ENCODE data around the gene MAMSTR.

Gene MAMSTR

DNA sequence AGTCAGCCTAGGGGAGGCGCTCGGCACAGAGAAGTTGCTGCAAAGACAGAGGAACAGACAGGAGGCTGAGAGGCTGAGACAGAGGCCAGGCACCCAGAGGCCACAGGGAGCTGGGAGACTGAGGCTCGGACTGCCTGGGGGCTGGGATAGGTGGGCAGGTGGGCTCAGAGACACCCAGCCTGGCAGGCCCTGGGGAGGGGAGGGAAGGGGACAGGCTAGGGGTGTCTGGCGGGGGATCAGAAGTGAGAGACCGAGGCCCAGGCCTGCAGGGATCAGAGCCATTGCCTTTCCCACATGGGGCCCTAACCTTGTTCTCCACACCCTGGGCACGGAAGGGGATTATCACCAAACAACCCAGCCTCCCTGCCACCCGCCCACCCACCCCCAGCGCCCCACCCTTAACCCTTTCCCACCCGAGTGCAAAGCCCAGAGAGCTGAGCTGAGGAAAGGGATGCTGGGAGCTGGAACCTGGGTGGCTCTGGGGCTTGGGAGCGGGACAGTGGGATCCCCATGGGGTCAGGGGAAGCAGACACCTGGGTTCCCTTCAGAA, 48.0 kb downstream of the MAMSTR start:
- no peak for DNase-seq (ENCODE audit: extremely low read depth, low read depth)
- TF ChIP-seq, protein P1, sequence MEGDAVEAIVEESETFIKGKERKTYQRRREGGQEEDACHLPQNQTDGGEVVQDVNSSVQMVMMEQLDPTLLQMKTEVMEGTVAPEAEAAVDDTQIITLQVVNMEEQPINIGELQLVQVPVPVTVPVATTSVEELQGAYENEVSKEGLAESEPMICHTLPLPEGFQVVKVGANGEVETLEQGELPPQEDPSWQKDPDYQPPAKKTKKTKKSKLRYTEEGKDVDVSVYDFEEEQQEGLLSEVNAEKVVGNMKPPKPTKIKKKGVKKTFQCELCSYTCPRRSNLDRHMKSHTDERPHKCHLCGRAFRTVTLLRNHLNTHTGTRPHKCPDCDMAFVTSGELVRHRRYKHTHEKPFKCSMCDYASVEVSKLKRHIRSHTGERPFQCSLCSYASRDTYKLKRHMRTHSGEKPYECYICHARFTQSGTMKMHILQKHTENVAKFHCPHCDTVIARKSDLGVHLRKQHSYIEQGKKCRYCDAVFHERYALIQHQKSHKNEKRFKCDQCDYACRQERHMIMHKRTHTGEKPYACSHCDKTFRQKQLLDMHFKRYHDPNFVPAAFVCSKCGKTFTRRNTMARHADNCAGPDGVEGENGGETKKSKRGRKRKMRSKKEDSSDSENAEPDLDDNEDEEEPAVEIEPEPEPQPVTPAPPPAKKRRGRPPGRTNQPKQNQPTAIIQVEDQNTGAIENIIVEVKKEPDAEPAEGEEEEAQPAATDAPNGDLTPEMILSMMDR (IDR thresholded peaks at IDR 0.05; ENCODE audit: low read depth, low read length) = no peak

DNA sequence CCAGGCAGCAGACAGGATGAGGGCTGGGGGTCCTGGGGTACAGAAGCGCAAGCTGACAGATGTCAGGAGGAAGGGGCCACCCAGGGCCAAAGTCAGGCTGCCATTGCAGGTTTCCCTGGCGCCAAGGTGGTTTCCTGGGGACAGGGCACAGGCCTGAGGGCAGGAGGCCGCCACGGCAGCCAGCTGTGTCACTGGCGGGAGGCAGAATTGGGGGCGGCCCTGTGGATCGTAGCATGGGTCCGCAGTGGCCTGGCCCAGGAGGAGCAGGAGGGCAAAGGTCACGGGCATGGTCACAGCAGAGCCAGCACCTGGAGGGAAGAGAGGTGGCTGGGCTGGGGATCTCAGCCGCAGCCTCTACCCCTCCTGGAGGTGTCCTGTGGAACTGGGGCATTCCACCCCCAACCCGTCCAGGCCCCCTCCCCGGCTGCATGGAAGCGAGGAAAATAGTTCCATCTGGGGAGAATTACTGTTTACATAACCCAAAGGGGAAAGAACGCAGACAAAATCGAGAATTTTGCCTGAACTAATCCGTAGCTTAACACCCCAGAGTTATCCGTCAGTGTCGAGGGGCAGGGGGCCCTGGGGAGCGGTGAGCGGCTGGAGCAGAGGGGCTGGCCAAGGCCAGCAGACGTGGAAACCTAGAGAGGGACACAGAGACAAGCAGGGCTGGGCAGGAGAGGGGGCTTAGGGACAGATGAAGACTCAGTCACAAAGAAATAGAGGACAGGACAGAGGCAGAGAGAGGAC, 48.7 kb downstream of the MAMSTR start:
- TF ChIP-seq, protein P1 (IDR thresholded peaks at IDR 0.05; ENCODE audit: low read depth, low read length) = no peak
- DNase-seq (ENCODE audit: extremely low read depth, low read depth) = no peak

DNA sequence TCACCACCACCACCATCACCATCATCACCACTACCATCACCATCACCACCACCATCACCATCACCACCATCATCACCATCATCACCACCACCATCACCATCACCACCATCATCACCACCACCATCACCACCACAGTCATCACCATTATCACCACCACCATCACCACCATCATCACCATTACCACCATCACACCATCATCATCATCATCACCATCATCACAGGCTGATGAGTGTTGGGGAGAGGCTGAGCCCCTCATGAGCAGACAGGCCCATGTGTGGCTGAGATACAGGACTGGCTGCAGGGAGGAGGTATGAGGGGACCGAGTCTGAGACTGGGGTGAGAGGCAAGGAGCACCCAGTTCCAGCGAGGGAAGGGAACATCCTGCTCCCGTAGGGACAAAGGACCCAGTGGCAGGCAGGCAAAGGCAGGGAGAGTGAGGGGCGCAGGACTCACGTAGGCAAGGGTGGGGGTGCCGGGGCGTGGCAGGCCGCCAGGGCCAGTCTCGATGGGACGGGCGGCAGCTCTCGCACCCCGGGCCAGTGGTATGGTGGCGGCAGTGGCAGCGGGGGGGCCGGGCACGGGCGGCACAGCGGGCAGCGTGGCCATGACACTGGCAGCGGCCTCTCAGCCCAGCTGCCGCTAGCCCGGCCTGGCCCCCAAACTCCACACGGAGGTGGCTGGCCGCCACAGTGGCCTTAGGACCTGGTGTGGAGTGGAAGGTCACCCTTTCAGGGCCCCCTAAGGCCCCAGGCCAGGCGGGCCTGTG, 49.4 kb downstream of the MAMSTR start:
- DNase-seq (ENCODE audit: extremely low read depth, low read depth) = no peak
- TF ChIP-seq, protein P1 (IDR thresholded peaks at IDR 0.05; ENCODE audit: low read depth, low read length) = no peak

GRCh38 chr19:48668761-48669160, 50.8 kb downstream of the MAMSTR start:
- no peak for DNase-seq (ENCODE audit: extremely low read depth, low read depth)
- TF ChIP-seq, protein P1 (IDR thresholded peaks at IDR 0.05; ENCODE audit: low read depth, low read length) = no peak

DNA sequence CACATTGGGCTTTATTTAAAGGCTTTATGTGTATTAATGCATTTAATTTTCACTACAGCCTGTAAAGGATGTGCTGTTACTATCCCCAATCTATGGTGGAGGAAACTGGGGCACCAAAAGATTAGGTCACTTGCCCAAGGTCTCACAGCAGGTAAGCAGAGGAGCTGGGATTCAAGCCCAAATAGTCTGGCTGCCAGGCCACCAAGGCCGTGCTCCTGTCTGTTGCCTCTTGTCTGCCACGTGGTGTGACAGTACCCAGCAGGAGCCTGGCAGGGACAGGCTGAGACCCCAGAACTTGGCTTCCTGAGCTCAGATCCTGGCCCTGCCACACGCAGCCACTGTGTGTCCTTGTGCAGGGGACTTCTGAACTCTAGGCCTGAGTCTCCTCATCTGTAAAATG, 51.2 kb downstream of the MAMSTR start:
- TF ChIP-seq, protein P1 (IDR thresholded peaks at IDR 0.05; ENCODE audit: low read depth, low read length) = no peak
- DNase-seq (ENCODE audit: extremely low read depth, low read depth) = no peak

DNA sequence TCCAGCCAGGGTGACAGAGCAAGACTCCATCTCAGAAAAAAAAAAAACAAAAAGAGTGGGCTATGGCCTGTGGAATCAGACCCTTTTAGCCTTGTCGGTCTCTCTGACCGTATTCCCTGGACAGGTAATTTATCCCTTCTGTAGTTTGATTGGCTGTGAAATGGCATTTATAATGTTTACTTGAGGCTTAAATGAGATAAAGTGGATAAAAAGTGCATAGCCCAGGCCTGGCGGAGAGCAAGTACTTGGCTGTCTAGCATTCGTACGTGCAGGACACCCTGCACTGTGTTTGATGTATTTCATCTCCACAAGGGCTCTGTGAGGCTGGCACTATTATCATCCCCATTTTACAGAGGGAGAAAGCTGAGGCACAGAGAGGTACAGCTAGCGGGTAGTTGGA, 53.7 kb downstream of the MAMSTR start:
- TF ChIP-seq, protein P1 (IDR thresholded peaks at IDR 0.05; ENCODE audit: low read depth, low read length) = no peak
- no peak for DNase-seq (ENCODE audit: extremely low read depth, low read depth)

GRCh38 chr19:48664476-48664875, 55.0 kb downstream of the MAMSTR start:
- DNase-seq (ENCODE audit: extremely low read depth, low read depth) = no peak
- TF ChIP-seq, protein P1 (IDR thresholded peaks at IDR 0.05; ENCODE audit: low read depth, low read length) = no peak

Measured in AG09319 (cell line).